ENCODE measurements around the gene PISD. TPM values are rescaled to one million over a fixed set of nuclear protein-coding genes. Genes with fewer than 3 reads are reported as not detected.

PISD gene
- total RNA-seq, 1 experiment from 2014 or later, result 45.9 TPM

GRCh38 chr22:31605851-31606585 lies 56.0 kb downstream of the PISD start:
- Mint-ChIP-seq H3K4me1 (ENCODE audit: low read depth, unreplicated experiment) (no peaks in the 10 kb centered on the region), H3K4me3 (ENCODE audit: low read depth, unreplicated experiment) (no peak overlapping the region), H3K9me3 (ENCODE audit: low read depth, unreplicated experiment) (no peaks in the 10 kb centered on the region), H3K27ac (ENCODE audit: unreplicated experiment) (no peak overlapping the region), H3K36me3 (ENCODE audit: insufficient read depth, unreplicated experiment) (peaks cover 18% of the 10 kb centered on the region), H3K27me3 (ENCODE audit: unreplicated experiment) (no peaks in the 10 kb centered on the region)
- TF ChIP-seq, protein P1, sequence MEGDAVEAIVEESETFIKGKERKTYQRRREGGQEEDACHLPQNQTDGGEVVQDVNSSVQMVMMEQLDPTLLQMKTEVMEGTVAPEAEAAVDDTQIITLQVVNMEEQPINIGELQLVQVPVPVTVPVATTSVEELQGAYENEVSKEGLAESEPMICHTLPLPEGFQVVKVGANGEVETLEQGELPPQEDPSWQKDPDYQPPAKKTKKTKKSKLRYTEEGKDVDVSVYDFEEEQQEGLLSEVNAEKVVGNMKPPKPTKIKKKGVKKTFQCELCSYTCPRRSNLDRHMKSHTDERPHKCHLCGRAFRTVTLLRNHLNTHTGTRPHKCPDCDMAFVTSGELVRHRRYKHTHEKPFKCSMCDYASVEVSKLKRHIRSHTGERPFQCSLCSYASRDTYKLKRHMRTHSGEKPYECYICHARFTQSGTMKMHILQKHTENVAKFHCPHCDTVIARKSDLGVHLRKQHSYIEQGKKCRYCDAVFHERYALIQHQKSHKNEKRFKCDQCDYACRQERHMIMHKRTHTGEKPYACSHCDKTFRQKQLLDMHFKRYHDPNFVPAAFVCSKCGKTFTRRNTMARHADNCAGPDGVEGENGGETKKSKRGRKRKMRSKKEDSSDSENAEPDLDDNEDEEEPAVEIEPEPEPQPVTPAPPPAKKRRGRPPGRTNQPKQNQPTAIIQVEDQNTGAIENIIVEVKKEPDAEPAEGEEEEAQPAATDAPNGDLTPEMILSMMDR (IDR thresholded peaks at IDR 0.05; ENCODE audit: unreplicated experiment), result no peak
- no TSS peak for BruUV-seq (replicated peaks)
- intact Hi-C loops (cut with micrococcal nuclease; ENCODE audit: unreplicated experiment), result no loop called here
- no peak for DNase-seq
- CTCF ChIA-PET, result interaction anchor here (0.6 kb wide), 1 partner anchor 228 kb away, joined by 4 read pairs; no protein-coding TSS in a partner anchor

GRCh38 chr22:31604746-31605705 lies 57.0 kb downstream of the PISD start:
- no TSS peak for BruUV-seq (replicated peaks)
- no peaks in the 10 kb centered on the region for H3K9me3 Mint-ChIP-seq (ENCODE audit: low read depth, unreplicated experiment)
- intact Hi-C loops (cut with micrococcal nuclease; ENCODE audit: unreplicated experiment), result no loop called here
- H3K36me3 Mint-ChIP-seq (ENCODE audit: insufficient read depth, unreplicated experiment), result peaks cover 18% of the 10 kb centered on the region
- H3K27ac Mint-ChIP-seq (ENCODE audit: unreplicated experiment), result no peak overlapping the region
- H3K4me1 Mint-ChIP-seq (ENCODE audit: low read depth, unreplicated experiment), result no peaks in the 10 kb centered on the region
- TF ChIP-seq, protein P1 (IDR thresholded peaks at IDR 0.05; ENCODE audit: unreplicated experiment), result no peak
- CTCF ChIA-PET, result no interaction called here
- H3K4me3 Mint-ChIP-seq (ENCODE audit: low read depth, unreplicated experiment), result no peak overlapping the region
- DNase-seq, result no peak
- H3K27me3 Mint-ChIP-seq (ENCODE audit: unreplicated experiment), result no peaks in the 10 kb centered on the region

DNA sequence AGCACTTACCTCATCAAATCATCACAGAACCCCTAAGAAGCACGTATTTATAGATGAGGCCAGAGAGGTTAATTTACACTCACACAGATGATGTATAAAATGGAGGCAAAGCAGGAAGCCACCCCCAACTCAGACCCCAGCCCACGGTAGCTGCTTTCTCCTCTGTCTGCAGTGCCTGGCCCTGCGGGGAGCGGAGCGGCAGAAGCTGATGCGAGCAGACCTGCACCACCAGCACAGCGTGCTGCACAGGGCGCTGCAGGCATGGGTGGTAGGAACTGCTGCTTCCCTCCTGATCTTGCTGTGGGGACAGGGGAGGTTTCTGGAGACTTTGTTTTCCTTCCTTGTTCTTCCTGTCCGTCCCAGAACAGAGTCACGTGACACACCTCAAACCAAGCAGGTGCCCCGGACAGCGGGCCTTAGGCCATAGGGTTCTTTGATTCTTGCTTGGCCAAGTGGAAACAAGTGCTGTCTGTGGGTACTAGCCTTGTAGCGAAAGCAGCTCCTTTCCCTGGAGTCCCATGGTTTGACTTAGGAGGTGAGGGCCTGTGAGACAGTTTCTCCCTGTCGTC lies 57.8 kb downstream of the PISD start:
- peaks cover 18% of the 10 kb centered on the region for H3K36me3 Mint-ChIP-seq (ENCODE audit: insufficient read depth, unreplicated experiment)
- CTCF ChIA-PET, result interaction anchor here (0.6 kb wide), 1 partner anchor 66 kb away, joined by 3 read pairs; no protein-coding TSS in a partner anchor

DNA sequence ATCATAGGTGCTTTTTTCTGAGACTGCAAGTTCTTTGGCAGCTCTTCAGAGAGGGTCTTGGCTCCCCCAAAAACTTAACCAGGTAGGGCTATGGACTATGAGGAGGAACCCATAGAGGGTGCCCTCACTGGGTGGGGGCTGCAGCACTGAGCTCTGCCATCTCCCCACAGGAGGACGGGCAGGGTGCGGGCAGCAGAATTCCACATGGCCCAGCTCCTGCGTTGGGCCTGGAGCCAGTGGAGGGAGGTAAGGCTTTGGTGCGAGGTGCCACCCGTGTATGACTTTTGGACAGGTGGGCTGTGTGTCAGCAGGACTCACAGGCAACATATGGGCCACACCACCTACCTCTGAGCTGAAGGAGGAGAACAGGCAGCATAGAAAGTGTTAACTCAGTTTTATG lies 58.4 kb downstream of the PISD start:
- TF ChIP-seq, protein P1 (IDR thresholded peaks at IDR 0.05; ENCODE audit: unreplicated experiment), result no peak
- H3K27ac Mint-ChIP-seq (ENCODE audit: unreplicated experiment), result no peak overlapping the region
- intact Hi-C loops (cut with micrococcal nuclease; ENCODE audit: unreplicated experiment), result no loop called here
- DNase-seq, result no peak
- H3K27me3 Mint-ChIP-seq (ENCODE audit: unreplicated experiment), result no peaks in the 10 kb centered on the region
- CTCF ChIA-PET, result interaction anchor here (0.6 kb wide), 1 partner anchor 66 kb away, joined by 3 read pairs; no protein-coding TSS in a partner anchor
- no peaks in the 10 kb centered on the region for H3K9me3 Mint-ChIP-seq (ENCODE audit: low read depth, unreplicated experiment)
- peaks cover 18% of the 10 kb centered on the region for H3K36me3 Mint-ChIP-seq (ENCODE audit: insufficient read depth, unreplicated experiment)
- no TSS peak for BruUV-seq (replicated peaks)
- no peaks in the 10 kb centered on the region for H3K4me1 Mint-ChIP-seq (ENCODE audit: low read depth, unreplicated experiment)
- H3K4me3 Mint-ChIP-seq (ENCODE audit: low read depth, unreplicated experiment), result no peak overlapping the region

More for the DNA sequence above, 57.8 kb downstream of the PISD start:
- Mint-ChIP-seq H3K27me3 (ENCODE audit: unreplicated experiment) (no peaks in the 10 kb centered on the region), H3K27ac (ENCODE audit: unreplicated experiment) (no peak overlapping the region), H3K9me3 (ENCODE audit: low read depth, unreplicated experiment) (no peaks in the 10 kb centered on the region), H3K4me3 (ENCODE audit: low read depth, unreplicated experiment) (no peak overlapping the region), H3K4me1 (ENCODE audit: low read depth, unreplicated experiment) (no peaks in the 10 kb centered on the region)
- TF ChIP-seq, protein P1 (IDR thresholded peaks at IDR 0.05; ENCODE audit: unreplicated experiment), result no peak
- intact Hi-C loops (cut with micrococcal nuclease; ENCODE audit: unreplicated experiment), result no loop called here
- BruUV-seq (replicated peaks), result no TSS peak
- DNase-seq, result no peak
